ENCODE data around the gene MAPK13.

DNA sequence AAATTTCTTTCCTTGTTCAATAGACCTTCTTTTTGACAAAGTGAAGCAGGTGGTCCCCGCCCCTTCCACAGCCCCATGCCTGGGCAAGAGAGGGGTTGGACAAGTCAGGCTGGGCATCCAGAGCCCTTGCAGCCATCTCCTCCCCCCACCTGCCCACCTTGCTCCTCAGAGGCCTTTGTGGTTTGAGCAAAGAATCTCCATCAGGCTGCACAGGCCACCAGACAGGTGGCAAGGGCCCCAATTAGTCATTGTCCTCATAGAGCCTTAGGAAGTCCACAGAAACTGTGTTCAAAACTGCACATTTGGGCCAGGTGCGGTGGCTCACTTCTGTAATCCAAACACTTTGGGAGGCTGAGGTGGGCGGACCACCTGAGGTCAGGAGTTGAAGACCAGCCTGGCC lies 1.5 kb upstream of the MAPK13 start:
- TF ChIP-seq, protein P1, sequence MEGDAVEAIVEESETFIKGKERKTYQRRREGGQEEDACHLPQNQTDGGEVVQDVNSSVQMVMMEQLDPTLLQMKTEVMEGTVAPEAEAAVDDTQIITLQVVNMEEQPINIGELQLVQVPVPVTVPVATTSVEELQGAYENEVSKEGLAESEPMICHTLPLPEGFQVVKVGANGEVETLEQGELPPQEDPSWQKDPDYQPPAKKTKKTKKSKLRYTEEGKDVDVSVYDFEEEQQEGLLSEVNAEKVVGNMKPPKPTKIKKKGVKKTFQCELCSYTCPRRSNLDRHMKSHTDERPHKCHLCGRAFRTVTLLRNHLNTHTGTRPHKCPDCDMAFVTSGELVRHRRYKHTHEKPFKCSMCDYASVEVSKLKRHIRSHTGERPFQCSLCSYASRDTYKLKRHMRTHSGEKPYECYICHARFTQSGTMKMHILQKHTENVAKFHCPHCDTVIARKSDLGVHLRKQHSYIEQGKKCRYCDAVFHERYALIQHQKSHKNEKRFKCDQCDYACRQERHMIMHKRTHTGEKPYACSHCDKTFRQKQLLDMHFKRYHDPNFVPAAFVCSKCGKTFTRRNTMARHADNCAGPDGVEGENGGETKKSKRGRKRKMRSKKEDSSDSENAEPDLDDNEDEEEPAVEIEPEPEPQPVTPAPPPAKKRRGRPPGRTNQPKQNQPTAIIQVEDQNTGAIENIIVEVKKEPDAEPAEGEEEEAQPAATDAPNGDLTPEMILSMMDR (conservative IDR thresholded peaks at IDR 0.05): no peak
- TF ChIP-seq EZH2 (IDR thresholded peaks at IDR 0.05; ENCODE audit: low read depth): no peak

Data from PC-9 (cell line).